Measurements from ENCODE around the gene PPT1.

Gene PPT1

GRCh38 chr1:40041466-40041838 lies 55.6 kb downstream of the PPT1 start:
- H3K79me2 ChIP-seq (ENCODE audit: insufficient read depth, low read length): peaks cover 54% of the 10 kb centered on the region
- H3K4me1 ChIP-seq (ENCODE audit: insufficient read depth, low read length, severe bottlenecking): peaks cover 45% of the 10 kb centered on the region
- H3K27ac ChIP-seq (ENCODE audit: low read depth, low read length, poor library complexity, severe bottlenecking): peak overlapping the region; percentile 39

DNA sequence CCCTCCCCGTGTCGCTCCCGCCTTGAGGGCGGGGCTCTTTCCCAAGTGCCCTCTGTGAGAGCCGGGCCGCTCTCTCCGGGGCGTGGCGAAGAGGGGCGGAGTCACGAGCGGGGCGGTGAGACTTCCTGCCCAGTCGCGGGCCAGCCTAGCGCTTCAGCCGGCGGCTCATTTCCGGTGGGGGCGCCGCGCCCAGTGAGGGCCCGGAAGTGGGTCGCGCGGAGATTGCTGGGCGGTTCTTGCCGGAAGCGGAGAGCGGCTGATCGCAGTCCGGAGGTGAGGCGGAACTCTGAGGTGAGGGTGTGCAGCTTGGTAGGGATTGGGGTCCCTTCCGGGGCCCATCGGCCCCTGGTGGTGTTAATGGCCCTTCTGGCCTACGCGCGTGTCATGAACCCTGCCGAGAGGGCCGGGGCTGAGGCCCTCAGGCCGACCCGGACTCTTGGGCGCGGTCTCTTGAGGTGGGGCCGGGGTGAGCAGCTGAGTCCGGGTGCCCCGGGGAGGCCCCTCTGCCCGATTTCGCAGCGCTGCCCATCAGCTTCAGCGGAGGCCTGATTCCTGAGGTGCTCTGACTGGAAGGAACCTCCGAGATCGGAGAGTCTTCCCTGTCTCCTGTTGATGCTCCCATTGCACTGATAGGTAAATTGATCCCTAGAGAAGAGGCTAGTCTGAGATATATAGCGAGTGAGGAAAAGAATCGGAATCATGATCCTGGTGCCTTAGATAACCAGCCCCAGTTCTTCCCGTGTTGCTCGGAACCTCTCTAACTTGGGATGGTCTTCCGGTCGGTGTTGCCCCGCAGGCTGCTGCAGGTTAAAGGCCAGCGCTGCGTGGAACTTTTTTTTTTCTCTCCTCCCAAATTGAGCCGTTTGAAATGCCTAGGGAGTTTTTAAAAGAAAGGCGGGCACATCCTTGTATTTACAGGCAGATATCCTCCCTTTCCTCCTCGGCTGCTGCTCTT lies 56.3 kb downstream of the PPT1 start, which contains the start of gene CAP1:
Gene CAP1 (plus strand): TSS at position 219 of the 955 bp plus-strand sequence. CDS start 18,618 bp downstream, outside the sequence.
- peaks cover 48% of the 10 kb centered on the region for H3K79me2 ChIP-seq (ENCODE audit: insufficient read depth, low read length)
- H3K36me3 ChIP-seq (ENCODE audit: insufficient read depth, low read length): peaks cover 20% of the 10 kb centered on the region
- H3K9ac ChIP-seq (ENCODE audit: low read length): peak within 1 kb of the TSS; percentile 97
- H3K9me3 ChIP-seq (ENCODE audit: low read length): no peaks in the 10 kb centered on the region
- no peak within 1 kb of the TSS for H2AFZ ChIP-seq (ENCODE audit: low read length)
- H3K4me2 ChIP-seq (ENCODE audit: low read length): peak within 1 kb of the TSS; percentile 95
- TF ChIP-seq EZH2 (IDR thresholded peaks at IDR 0.05; ENCODE audit: borderline replicate concordance, low read length): no peak
- TF ChIP-seq CTCF (IDR thresholded peaks at IDR 0.05; ENCODE audit: low read length): no peak
- no peaks in the 10 kb centered on the region for H3K9me2 ChIP-seq (ENCODE audit: low read depth, low read length)
- H4K20me1 ChIP-seq (ENCODE audit: insufficient read depth, low read length): no peaks in the 10 kb centered on the region
- peak within 1 kb of the TSS; percentile 82 for H3K4me3 ChIP-seq (ENCODE audit: low read depth, low read length, poor library complexity, severe bottlenecking)
- peaks cover 45% of the 10 kb centered on the region for H3K4me1 ChIP-seq (ENCODE audit: insufficient read depth, low read length, severe bottlenecking)
- H3K27me3 ChIP-seq (ENCODE audit: insufficient read depth, low read length): no peaks in the 10 kb centered on the region
- peaks cover 5% of the 10 kb centered on the region; the same call in 1 of the 2 replicates for H3F3A ChIP-seq (ENCODE audit: insufficient read depth, low read length)
- peak within 1 kb of the TSS; percentile 99 for H3K27ac ChIP-seq (ENCODE audit: low read depth, low read length, poor library complexity, severe bottlenecking)

More at GRCh38 chr1:40041466-40041838, 55.6 kb downstream of the PPT1 start:
- Histone ChIP-seq H3F3A (ENCODE audit: insufficient read depth, low read length) (peaks cover 5% of the 10 kb centered on the region; the same call in 1 of the 2 replicates), H3K27me3 (ENCODE audit: insufficient read depth, low read length) (no peaks in the 10 kb centered on the region), H3K36me3 (ENCODE audit: insufficient read depth, low read length) (peaks cover 26% of the 10 kb centered on the region), H2AFZ (ENCODE audit: low read length) (no peak overlapping the region), H4K20me1 (ENCODE audit: insufficient read depth, low read length) (no peaks in the 10 kb centered on the region), H3K4me3 (ENCODE audit: low read depth, low read length, poor library complexity, severe bottlenecking) (peak overlapping the region; percentile 82), H3K9me3 (ENCODE audit: low read length) (no peaks in the 10 kb centered on the region), H3K4me2 (ENCODE audit: low read length) (peak overlapping the region; percentile 93), H3K9ac (ENCODE audit: low read length) (peak overlapping the region; percentile 92), H3K9me2 (ENCODE audit: low read depth, low read length) (no peaks in the 10 kb centered on the region)
- TF ChIP-seq EZH2 (IDR thresholded peaks at IDR 0.05; ENCODE audit: borderline replicate concordance, low read length) (no peak), CTCF (IDR thresholded peaks at IDR 0.05; ENCODE audit: low read length) (no peak)

- H3F3A ChIP-seq (ENCODE audit: insufficient read depth, low read length): peaks cover 5% of the 10 kb centered on the region; the same call in 1 of the 2 replicates
- H3K79me2 ChIP-seq (ENCODE audit: insufficient read depth, low read length): peaks cover 42% of the 10 kb centered on the region
- H4K20me1 ChIP-seq (ENCODE audit: insufficient read depth, low read length): no peaks in the 10 kb centered on the region
- peak overlapping the region; percentile 80 for H3K4me3 ChIP-seq (ENCODE audit: low read depth, low read length, poor library complexity, severe bottlenecking)
- no peaks in the 10 kb centered on the region for H3K27me3 ChIP-seq (ENCODE audit: insufficient read depth, low read length)
- H3K9ac ChIP-seq (ENCODE audit: low read length): peak overlapping the region; percentile 97
- H3K36me3 ChIP-seq (ENCODE audit: insufficient read depth, low read length): peaks cover 14% of the 10 kb centered on the region
- peak overlapping the region; percentile 99 for H3K27ac ChIP-seq (ENCODE audit: low read depth, low read length, poor library complexity, severe bottlenecking)
- TF ChIP-seq EZH2 (IDR thresholded peaks at IDR 0.05; ENCODE audit: borderline replicate concordance, low read length) (no peak), CTCF (IDR thresholded peaks at IDR 0.05; ENCODE audit: low read length) (no peak)
- H3K9me3 ChIP-seq (ENCODE audit: low read length): no peaks in the 10 kb centered on the region
- no peaks in the 10 kb centered on the region for H3K9me2 ChIP-seq (ENCODE audit: low read depth, low read length)
- no peak overlapping the region for H2AFZ ChIP-seq (ENCODE audit: low read length)
- peaks cover 45% of the 10 kb centered on the region for H3K4me1 ChIP-seq (ENCODE audit: insufficient read depth, low read length, severe bottlenecking)
- peak overlapping the region; percentile 95 for H3K4me2 ChIP-seq (ENCODE audit: low read length)
Observed at GRCh38 chr1:40039757-40040510, 57.1 kb downstream of the PPT1 start.
